Smooth muscle cell (in vitro differentiated cells): ENCODE measurements around the gene LHFPL3. TPM values are rescaled to one million over a fixed set of nuclear protein-coding genes. Genes with fewer than 3 reads are reported as not detected.
"Not testable (repeated sequence)": the region's sequence is repeated elsewhere in the genome, so short reads cannot be mapped to it uniquely, and the experiment has no call there.

Source experiments
- DNase-seq: peaks from one replicate; lab custom pipeline; 2025; ENCODE audit not compliant: unreplicated experiment; lab: John Stamatoyannopoulos, UW
- H2AFZ ChIP-seq: fragments of 200-600 bp; sonication (generic); 2 replicates; pipeline ENCODE4 v1.6.0; 2016; ENCODE audit warnings: antibody characterized with exemption, low read depth, mild to moderate bottlenecking
- H3F3A ChIP-seq: fragments of 200-600 bp; sonication (generic); 2 replicates; pipeline ENCODE4 v1.6.0; 2017; ENCODE audit warnings: antibody characterized with exemption, low read depth
- H3K27ac ChIP-seq: fragments of 200-600 bp; sonication (generic); 2 replicates; pipeline ENCODE4 v1.5.1; 2016; ENCODE audit warnings: low read depth, mild to moderate bottlenecking
- H3K27me3 ChIP-seq: fragments of 200-600 bp; sonication (generic); 2 replicates; pipeline ENCODE4 v1.6.1; 2016; ENCODE audit warnings: low read depth, mild to moderate bottlenecking
- H3K36me3 ChIP-seq: fragments of 200-600 bp; sonication (generic); 2 replicates; pipeline ENCODE4 v1.5.1; 2016; ENCODE audit warnings: low read depth
- H3K4me1 ChIP-seq: fragments of 200-600 bp; sonication (generic); 2 replicates; pipeline ENCODE4 v1.5.1; 2016; ENCODE audit warnings: low read depth
- H3K4me2 ChIP-seq: fragments of 200-600 bp; sonication (generic); 2 replicates; pipeline ENCODE4 v1.6.0; 2016; ENCODE audit warnings: mild to moderate bottlenecking
- H3K4me3 ChIP-seq: fragments of 200-600 bp; sonication (generic); 2 replicates; pipeline ENCODE4 v1.5.1; 2016; ENCODE audit warnings: mild to moderate bottlenecking
- H3K79me2 ChIP-seq: fragments of 200-600 bp; sonication (generic); 2 replicates; pipeline ENCODE4 v1.6.0; 2016; ENCODE audit warnings: low read depth, mild to moderate bottlenecking
- H3K9ac ChIP-seq: fragments of 200-600 bp; sonication (generic); 2 replicates; pipeline ENCODE4 v1.6.0; 2016; ENCODE audit warnings: low read depth
- H3K9me3 ChIP-seq: fragments of 200-600 bp; sonication (generic); replicated peaks from 2 replicates; pipeline ENCODE4 v1.5.1; 2016; ENCODE audit warnings: low read depth
- H4K20me1 ChIP-seq: fragments of 200-600 bp; sonication (generic); 2 replicates; pipeline ENCODE4 v1.6.0; 2016; ENCODE audit warnings: low read depth
- WGBS: methylation state at CpG from one replicate; pipeline ENCODE4 v1.1.7; 2016; ENCODE audit warnings: low lambda C conversion rate; 5-methylcytosine and 5-hydroxymethylcytosine counted together
- polyA plus RNA-seq: library from polyadenylated mRNA; unstranded; fragments of >200 nt; fragmentation: Nextera tagmentation; extraction: Ambion mirVana; gene quantifications from 2 replicates; pipeline ENCODE4 v1.2.1, GENCODE V29; 2016
- total RNA-seq: library from RNA; depleted of rRNA; stranded (reverse); fragments of >200 nt; gene quantifications from 2 replicates; pipeline ENCODE4 v1.2.3, GENCODE V29; 2014
- TF ChIP-seq, protein P1 (sequence below): fragments of 200-600 bp; sonication (generic); IDR thresholded peaks from 2 replicates; pipeline ENCODE4 v1.5.1; 2017; ENCODE audit warnings: borderline replicate concordance, mild to moderate bottlenecking, antibody characterized with exemption; ENCODE audit not compliant: insufficient read depth, poor library complexity, severe bottlenecking

LHFPL3 gene
- total and polyA plus RNA-seq, 2 experiments from 2014 or later = not detected

GRCh38 chr7:104551226-104551625 is 222.8 kb downstream of the LHFPL3 start:
- Histone ChIP-seq H3K9me3 (no peaks in the 10 kb centered on the region), H3K4me1 (no peaks in the 10 kb centered on the region), H3K27ac (no peak overlapping the region), H3K36me3 (no peaks in the 10 kb centered on the region), H3K9ac (no peak overlapping the region), H3K4me2 (no peak overlapping the region), H3K27me3 (no peaks in the 10 kb centered on the region), H3K4me3 (no peak overlapping the region), H2AFZ (no peak overlapping the region), H3F3A (no peaks in the 10 kb centered on the region), H3K79me2 (no peaks in the 10 kb centered on the region), H4K20me1 (no peaks in the 10 kb centered on the region)
- no peak for DNase-seq
- 53% methylated on average over 1 of the region's 1 CpG for WGBS
- TF ChIP-seq, protein P1, sequence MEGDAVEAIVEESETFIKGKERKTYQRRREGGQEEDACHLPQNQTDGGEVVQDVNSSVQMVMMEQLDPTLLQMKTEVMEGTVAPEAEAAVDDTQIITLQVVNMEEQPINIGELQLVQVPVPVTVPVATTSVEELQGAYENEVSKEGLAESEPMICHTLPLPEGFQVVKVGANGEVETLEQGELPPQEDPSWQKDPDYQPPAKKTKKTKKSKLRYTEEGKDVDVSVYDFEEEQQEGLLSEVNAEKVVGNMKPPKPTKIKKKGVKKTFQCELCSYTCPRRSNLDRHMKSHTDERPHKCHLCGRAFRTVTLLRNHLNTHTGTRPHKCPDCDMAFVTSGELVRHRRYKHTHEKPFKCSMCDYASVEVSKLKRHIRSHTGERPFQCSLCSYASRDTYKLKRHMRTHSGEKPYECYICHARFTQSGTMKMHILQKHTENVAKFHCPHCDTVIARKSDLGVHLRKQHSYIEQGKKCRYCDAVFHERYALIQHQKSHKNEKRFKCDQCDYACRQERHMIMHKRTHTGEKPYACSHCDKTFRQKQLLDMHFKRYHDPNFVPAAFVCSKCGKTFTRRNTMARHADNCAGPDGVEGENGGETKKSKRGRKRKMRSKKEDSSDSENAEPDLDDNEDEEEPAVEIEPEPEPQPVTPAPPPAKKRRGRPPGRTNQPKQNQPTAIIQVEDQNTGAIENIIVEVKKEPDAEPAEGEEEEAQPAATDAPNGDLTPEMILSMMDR = no peak

DNA sequence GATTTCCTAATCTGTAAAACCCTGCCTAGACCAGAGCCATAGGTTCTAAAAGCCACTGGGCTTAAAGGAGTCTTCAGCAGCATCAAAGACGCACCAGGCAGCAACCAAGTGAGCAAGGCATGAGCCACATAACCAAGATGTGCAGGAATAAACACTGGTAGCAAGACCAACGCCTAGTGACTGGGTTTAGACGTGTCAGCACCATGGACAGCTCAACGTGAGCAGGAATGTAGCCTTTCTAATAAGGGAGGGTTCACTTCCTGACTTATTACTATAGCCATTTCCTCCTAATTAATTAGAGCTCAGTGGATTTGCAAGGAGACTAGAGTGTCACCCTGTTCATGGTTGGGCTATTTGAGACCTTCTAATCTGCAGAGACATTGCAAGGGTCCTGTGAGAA is 223.7 kb downstream of the LHFPL3 start:
- Histone ChIP-seq H3K36me3 (no peaks in the 10 kb centered on the region), H3K27ac (no peak overlapping the region), H2AFZ (no peak overlapping the region), H3F3A (no peaks in the 10 kb centered on the region), H3K9ac (no peak overlapping the region), H3K27me3 (no peaks in the 10 kb centered on the region), H4K20me1 (no peaks in the 10 kb centered on the region), H3K4me2 (no peak overlapping the region), H3K4me1 (no peaks in the 10 kb centered on the region), H3K79me2 (no peaks in the 10 kb centered on the region), H3K9me3 (no peaks in the 10 kb centered on the region), H3K4me3 (no peak overlapping the region)
- no peak for DNase-seq
- 15% methylated on average over 4 of the region's 4 CpGs for WGBS
- TF ChIP-seq, protein P1 = no peak

DNA sequence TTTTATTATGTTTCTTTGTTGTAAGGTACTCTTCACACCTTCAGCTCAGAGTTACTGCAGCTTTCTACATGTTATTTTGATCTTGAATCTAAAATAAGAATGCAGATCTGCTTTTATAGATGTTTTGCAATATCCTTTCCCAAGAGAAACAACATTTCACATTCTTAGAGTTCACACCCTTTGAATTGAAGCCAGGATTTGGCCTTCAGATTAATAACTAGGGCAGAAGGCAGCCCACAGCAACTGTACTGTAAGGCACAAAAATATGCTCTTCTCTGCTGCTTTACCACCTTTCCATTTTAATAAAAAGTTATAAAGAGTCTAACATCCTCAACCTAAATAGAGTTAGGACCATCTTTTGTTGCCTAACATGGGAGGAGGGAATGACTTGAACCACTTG is 224.7 kb downstream of the LHFPL3 start:
- no peaks in the 10 kb centered on the region for H3K36me3 ChIP-seq
- TF ChIP-seq, protein P1 = no peak
- H3K27me3 ChIP-seq = no peaks in the 10 kb centered on the region
- no peak overlapping the region for H3K9ac ChIP-seq
- no peak overlapping the region for H2AFZ ChIP-seq
- H4K20me1 ChIP-seq = no peaks in the 10 kb centered on the region
- no peaks in the 10 kb centered on the region for H3K9me3 ChIP-seq
- H3K4me3 ChIP-seq = no peak overlapping the region
- DNase-seq = no peak
- H3K4me2 ChIP-seq = no peak overlapping the region
- H3K4me1 ChIP-seq = no peaks in the 10 kb centered on the region
- no peak overlapping the region for H3K27ac ChIP-seq
- H3F3A ChIP-seq = no peaks in the 10 kb centered on the region
- H3K79me2 ChIP-seq = no peaks in the 10 kb centered on the region

DNA sequence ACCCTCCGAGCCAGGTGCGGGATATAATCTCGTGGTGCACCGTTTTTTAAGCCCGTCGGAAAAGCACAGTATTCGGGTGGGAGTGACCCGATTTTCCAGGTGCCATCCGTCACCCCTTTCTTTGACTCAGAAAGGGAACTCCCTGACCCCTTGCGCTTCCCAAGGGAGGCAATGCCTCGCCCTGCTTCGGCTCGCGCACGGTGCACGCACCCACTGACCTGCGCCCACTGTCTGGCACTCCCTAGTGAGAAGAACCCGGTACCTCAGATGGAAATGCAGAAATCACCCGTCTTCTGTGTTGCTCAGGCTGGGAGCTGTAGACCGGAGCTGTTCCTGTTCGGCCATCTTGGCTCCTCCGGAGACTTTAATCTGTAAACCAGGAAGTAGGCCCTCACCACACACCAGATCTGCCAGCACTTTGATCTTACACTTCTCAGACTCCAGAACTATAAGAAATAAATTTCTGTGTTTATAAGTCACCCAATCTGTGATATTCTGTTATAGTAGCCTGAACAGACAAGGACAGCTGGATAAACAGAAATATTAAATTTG is 235.0 kb downstream of the LHFPL3 start:
- not testable (repeated sequence) for H3K27me3 ChIP-seq, H3K9me3 ChIP-seq, DNase-seq, H3K4me3 ChIP-seq, H3K27ac ChIP-seq, H4K20me1 ChIP-seq, H3K4me2 ChIP-seq, H3K4me1 ChIP-seq, H3K79me2 ChIP-seq, H3K36me3 ChIP-seq, H3K9ac ChIP-seq, H3F3A ChIP-seq, H2AFZ ChIP-seq
- WGBS = 91% methylated on average over 21 of the region's 22 CpGs
